IMR-90 (cell line): Measurements from ENCODE around the gene RAVER1.

ENCODE experiments used
- BHLHE40 ChIP-seq: fragments of 150-350 bp; IDR thresholded peaks from 2 replicates; pipeline ENCODE4 v1.6.1; 2016; ENCODE audit warnings: mild to moderate bottlenecking, low read depth, low read length
- CEBPB ChIP-seq: IDR thresholded peaks from 2 replicates; pipeline ENCODE4 v1.6.1; 2012; ENCODE audit warnings: low read depth, low read length, improper control_type of control experiment
- CHD1 ChIP-seq: IDR thresholded peaks from 2 replicates; pipeline ENCODE4 v1.6.1; 2012; ENCODE audit warnings: low read depth, low read length, improper control_type of control experiment
- FOS ChIP-seq: fragments of 150-350 bp; IDR thresholded peaks from 2 replicates; pipeline ENCODE4 v1.6.1; 2016; ENCODE audit warnings: low read depth, low read length
- MAZ ChIP-seq: IDR thresholded peaks from 2 replicates; pipeline ENCODE4 v1.6.1; 2012; ENCODE audit warnings: low read depth, mild to moderate bottlenecking, low read length, improper control_type of control experiment, moderate library complexity, borderline replicate concordance
- MXI1 ChIP-seq: IDR thresholded peaks from 2 replicates; pipeline ENCODE4 v1.6.1; 2012; ENCODE audit warnings: low read depth, mild to moderate bottlenecking, low read length, moderate library complexity, borderline replicate concordance
- NFE2L2 ChIP-seq: fragments of 150-350 bp; IDR thresholded peaks from 2 replicates; pipeline ENCODE4 v1.6.1; 2016; ENCODE audit warnings: low read depth, mild to moderate bottlenecking, low read length
- POLR2A ChIP-seq: IDR thresholded peaks from 2 replicates; pipeline ENCODE4 v1.6.1; 2012; ENCODE audit warnings: mild to moderate bottlenecking, low read depth, low read length
- RAD21 ChIP-seq: IDR thresholded peaks from 2 replicates; pipeline ENCODE4 v1.6.1; 2012; ENCODE audit warnings: low read length, improper control_type of control experiment
- RCOR1 ChIP-seq: IDR thresholded peaks from 2 replicates; pipeline ENCODE4 v1.6.1; 2012; ENCODE audit warnings: mild to moderate bottlenecking, low read length, improper control_type of control experiment; ENCODE audit not compliant: insufficient replicate concordance
- RFX5 ChIP-seq: IDR thresholded peaks from 2 replicates; pipeline ENCODE4 v1.8.0; 2012; ENCODE audit warnings: low read depth, mild to moderate bottlenecking, low read length, moderate library complexity
- SMC3 ChIP-seq: fragments of 150-350 bp; IDR thresholded peaks from 2 replicates; pipeline ENCODE4 v1.6.1; 2016; ENCODE audit warnings: low read depth, mild to moderate bottlenecking, antibody characterized with exemption, low read length, moderate library complexity
- TF ChIP-seq, protein P1 (sequence below): conservative IDR thresholded peaks from 2 replicates; pipeline ENCODE4 v1.5.1; 2012; ENCODE audit warnings: mild to moderate bottlenecking, low read depth, low read length, improper control_type of control experiment

DNA sequence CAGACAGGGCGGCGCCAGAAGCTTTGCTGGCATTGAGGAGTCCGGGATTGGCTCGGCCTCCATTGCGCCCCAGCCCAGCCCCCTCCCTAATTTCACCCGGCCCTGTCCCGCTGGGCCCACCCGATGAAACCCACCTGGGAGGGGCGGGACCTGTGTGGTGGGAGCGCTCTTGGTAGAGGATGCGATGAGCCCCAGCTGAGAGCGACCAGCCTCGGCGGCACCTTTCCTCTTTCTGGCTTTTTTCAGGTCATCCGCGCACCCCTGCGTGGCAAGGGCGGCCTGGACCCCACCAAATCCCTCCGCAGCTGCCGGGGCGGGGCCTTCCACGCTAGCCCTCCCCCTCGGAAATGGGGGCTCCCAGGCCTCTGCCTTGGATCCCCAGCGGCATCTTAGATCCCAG lies 23.9 kb downstream of the RAVER1 start, which contains the start of gene ZGLP1:
- TF ChIP-seq, protein P1, sequence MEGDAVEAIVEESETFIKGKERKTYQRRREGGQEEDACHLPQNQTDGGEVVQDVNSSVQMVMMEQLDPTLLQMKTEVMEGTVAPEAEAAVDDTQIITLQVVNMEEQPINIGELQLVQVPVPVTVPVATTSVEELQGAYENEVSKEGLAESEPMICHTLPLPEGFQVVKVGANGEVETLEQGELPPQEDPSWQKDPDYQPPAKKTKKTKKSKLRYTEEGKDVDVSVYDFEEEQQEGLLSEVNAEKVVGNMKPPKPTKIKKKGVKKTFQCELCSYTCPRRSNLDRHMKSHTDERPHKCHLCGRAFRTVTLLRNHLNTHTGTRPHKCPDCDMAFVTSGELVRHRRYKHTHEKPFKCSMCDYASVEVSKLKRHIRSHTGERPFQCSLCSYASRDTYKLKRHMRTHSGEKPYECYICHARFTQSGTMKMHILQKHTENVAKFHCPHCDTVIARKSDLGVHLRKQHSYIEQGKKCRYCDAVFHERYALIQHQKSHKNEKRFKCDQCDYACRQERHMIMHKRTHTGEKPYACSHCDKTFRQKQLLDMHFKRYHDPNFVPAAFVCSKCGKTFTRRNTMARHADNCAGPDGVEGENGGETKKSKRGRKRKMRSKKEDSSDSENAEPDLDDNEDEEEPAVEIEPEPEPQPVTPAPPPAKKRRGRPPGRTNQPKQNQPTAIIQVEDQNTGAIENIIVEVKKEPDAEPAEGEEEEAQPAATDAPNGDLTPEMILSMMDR, result no peak
- no peak for TF ChIP-seq POLR2A
- no peak for TF ChIP-seq RCOR1
- no peak for TF ChIP-seq MXI1
- TF ChIP-seq RFX5, result no peak
- no peak for TF ChIP-seq CHD1
- TF ChIP-seq RAD21, result no peak
- TF ChIP-seq FOS, result no peak
- no peak for TF ChIP-seq CEBPB
- TF ChIP-seq NFE2L2, result no peak
- no peak for TF ChIP-seq SMC3
- TF ChIP-seq BHLHE40, result no peak
- no peak for TF ChIP-seq MAZ
